Measurements from ENCODE around the gene KLC4. TPM values are rescaled to one million over a fixed set of nuclear protein-coding genes. Genes with fewer than 3 reads are reported as not detected.

Gene KLC4
- total RNA-seq, 2 donors from 2014 or later, result 98.8 to 101 TPM

DNA sequence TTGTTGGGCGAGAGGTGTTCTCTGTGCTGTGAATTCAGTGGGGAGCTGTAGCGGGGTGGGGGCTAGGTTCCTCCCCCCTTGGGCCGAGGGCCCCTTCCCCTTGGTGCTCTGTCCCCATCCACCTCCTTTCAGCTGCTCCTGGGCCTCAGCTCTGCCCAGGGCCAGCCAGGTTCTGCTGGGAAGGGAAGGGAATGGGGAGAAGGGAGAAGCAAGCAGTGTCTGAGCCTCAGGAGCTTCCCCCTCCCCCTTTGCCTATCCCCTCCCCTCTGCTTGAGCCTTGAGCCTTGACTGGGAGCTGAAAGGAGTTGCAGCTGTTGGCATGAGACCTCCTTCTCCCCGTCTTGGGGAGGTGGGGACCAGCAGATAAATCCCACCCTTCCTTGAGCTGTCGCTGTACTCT, 38.6 kb upstream of the KLC4 start:
- Histone ChIP-seq H3K9me3 (no peaks in the 10 kb centered on the region), H3K4me3 (peak overlapping the region; percentile 98), H3K36me3 (peaks cover 7% of the 10 kb centered on the region), H3K27me3 (no peaks in the 10 kb centered on the region), H3K27ac (peak overlapping the region; percentile 79), H3K4me1 (peaks cover 14% of the 10 kb centered on the region), H3K9ac (ENCODE audit: low read depth in 2 of 2, low read length in 2 of 2) (peak overlapping the region in 1 of 2 donors; percentile 61)
- TF ChIP-seq, protein P1, sequence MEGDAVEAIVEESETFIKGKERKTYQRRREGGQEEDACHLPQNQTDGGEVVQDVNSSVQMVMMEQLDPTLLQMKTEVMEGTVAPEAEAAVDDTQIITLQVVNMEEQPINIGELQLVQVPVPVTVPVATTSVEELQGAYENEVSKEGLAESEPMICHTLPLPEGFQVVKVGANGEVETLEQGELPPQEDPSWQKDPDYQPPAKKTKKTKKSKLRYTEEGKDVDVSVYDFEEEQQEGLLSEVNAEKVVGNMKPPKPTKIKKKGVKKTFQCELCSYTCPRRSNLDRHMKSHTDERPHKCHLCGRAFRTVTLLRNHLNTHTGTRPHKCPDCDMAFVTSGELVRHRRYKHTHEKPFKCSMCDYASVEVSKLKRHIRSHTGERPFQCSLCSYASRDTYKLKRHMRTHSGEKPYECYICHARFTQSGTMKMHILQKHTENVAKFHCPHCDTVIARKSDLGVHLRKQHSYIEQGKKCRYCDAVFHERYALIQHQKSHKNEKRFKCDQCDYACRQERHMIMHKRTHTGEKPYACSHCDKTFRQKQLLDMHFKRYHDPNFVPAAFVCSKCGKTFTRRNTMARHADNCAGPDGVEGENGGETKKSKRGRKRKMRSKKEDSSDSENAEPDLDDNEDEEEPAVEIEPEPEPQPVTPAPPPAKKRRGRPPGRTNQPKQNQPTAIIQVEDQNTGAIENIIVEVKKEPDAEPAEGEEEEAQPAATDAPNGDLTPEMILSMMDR (IDR thresholded peaks at IDR 0.05), result no peak
- DNase-seq, result no peak
- intact Hi-C loops (cut with DNase I), result no loop called here

DNA sequence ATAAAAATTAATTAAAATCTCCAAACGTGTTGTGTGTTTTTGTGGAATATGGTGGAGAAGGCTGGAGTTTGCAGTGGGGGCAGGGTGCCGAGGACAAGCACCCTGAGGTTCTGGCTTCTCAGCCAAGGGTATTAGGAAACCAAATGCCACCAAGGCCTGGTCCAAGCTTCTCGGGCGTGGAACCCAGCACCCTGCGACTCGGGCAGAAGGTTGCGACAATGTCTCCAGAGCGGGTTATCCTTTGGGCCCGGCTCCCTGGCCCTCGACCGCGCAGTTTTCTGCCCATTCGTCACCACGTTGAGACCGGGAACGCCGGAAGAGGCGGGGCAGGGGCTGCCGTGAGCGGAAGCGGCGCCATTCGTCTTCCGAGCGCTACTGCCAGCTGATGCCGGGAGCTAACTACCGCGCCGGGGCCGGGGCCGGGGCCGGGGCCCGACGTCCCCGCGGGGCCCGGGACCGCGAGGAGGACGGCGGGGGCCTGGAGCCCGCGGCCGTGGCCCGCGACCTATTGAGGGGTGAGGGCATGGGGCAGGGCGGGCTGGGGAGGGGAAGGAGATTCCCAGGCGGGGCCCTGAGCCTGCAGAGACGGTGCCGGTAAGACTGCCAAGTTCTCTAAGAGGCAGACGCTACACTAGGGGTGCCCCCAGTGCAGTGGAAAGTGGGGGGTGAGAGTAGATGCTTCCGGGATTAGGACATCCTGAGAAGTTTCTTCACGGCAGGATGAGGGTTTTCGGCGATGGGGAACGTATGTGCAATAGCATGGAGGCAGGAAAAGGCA, 38.0 kb upstream of the KLC4 start, which contains the start of gene RRP36:
TSS of gene RRP36 (plus strand) at position 354 of the 778 bp plus-strand sequence. CDS start at position 386, 32 bp downstream.
- H3K4me1 ChIP-seq, result peaks cover 8% of the 10 kb centered on the region
- intact Hi-C loops (cut with DNase I), result no loop called here
- DNase-seq, result peak; percentile 87

DNA sequence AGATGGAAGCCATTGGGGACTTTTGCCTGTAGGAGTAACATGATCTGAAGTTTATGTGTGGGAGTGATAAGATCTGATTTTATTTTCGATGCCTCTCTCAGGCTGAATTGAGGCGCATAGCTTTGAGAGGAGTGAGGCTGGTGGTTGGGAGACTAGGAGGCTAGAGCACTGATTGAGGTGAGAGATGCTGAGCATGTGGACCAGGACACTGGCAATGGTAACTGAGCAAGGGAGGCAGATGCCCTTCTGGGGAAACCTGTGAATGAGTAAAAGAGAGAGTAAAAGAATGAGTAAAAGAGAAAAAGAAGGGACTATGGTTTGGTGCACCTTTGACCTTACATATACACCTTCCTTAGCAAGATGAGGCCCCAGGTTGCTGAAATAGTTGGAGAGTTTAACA, 35.0 kb upstream of the KLC4 start:
- H3K36me3 ChIP-seq, result peaks cover 27% of the 10 kb centered on the region
- H3K27ac ChIP-seq, result no peak overlapping the region
- DNase-seq, result no peak
- no peak overlapping the region for H3K9ac ChIP-seq (ENCODE audit: low read depth in 2 of 2, low read length in 2 of 2)
- H3K4me3 ChIP-seq, result no peak overlapping the region
- TF ChIP-seq, protein P1 (IDR thresholded peaks at IDR 0.05), result no peak
- H3K9me3 ChIP-seq, result no peaks in the 10 kb centered on the region
- H3K4me1 ChIP-seq, result peaks cover 4% of the 10 kb centered on the region
- no peaks in the 10 kb centered on the region for H3K27me3 ChIP-seq
- intact Hi-C loops (cut with DNase I), result no loop called here

More for the DNA sequence above, 38.0 kb upstream of the KLC4 start, which contains the start of gene RRP36:
- peak within 1 kb of the TSS; percentile 98 for H3K4me3 ChIP-seq
- H3K36me3 ChIP-seq, result peaks cover 12% of the 10 kb centered on the region
- H3K9ac ChIP-seq (ENCODE audit: low read depth in 2 of 2, low read length in 2 of 2), result peak within 1 kb of the TSS; percentile 72 to 89
- H3K9me3 ChIP-seq, result no peaks in the 10 kb centered on the region
- TF ChIP-seq, protein P1 (IDR thresholded peaks at IDR 0.05), result no peak
- H3K27me3 ChIP-seq, result no peaks in the 10 kb centered on the region
- H3K27ac ChIP-seq, result peak within 1 kb of the TSS; percentile 79

DNA sequence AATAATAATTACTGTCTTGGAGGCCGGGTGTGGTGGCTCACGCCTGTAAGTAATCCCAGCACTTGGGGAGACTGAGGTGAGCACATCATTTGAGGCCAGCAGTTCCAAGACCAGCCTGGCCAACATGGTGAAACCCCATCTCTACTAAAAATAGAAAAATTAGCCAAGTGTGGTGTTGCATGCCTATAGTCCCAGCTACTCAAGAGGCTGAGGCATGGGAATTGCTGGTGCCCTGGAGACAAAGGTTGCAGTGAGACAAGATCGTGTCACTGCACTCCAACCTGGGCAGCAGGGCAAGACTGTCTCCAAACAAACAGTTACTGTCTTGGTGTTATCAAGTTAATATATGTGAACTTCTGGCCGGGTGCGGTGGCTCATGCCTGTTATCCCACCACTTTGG, 33.1 kb upstream of the KLC4 start:
- no peak for DNase-seq
- Histone ChIP-seq H3K36me3 (peaks cover 33% of the 10 kb centered on the region), H3K9ac (ENCODE audit: low read depth in 2 of 2, low read length in 2 of 2) (no peak overlapping the region), H3K9me3 (no peaks in the 10 kb centered on the region), H3K27me3 (no peaks in the 10 kb centered on the region), H3K4me3 (no peak overlapping the region), H3K27ac (no peak overlapping the region), H3K4me1 (peaks cover 4% of the 10 kb centered on the region)
- intact Hi-C loops (cut with DNase I), result no loop called here
- TF ChIP-seq, protein P1 (IDR thresholded peaks at IDR 0.05), result no peak

DNA sequence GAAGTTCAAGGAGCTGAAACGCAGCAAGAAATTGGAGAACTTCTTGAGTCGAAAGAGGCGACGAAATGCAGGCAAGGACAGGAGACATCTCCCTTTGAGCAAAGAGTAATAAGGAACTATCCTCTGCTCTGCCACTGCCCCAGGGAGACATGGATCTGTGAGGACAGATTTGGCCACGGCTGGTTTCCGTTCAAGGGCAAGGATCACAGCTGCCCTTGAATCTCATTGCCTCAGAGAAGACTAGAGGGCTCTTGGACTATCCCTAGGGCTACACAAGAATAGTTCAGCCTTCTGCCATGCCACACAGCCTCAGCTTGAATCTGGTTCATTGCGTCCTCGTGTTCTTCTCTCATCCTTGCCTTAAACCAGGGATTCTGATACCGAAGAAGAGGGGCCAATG, 30.3 kb upstream of the KLC4 start:
- Histone ChIP-seq H3K4me3 (no peak overlapping the region), H3K36me3 (peaks cover 33% of the 10 kb centered on the region), H3K27ac (no peak overlapping the region), H3K4me1 (no peaks in the 10 kb centered on the region), H3K9ac (ENCODE audit: low read depth in 2 of 2, low read length in 2 of 2) (no peak overlapping the region), H3K27me3 (no peaks in the 10 kb centered on the region), H3K9me3 (no peaks in the 10 kb centered on the region)
- TF ChIP-seq, protein P1 (IDR thresholded peaks at IDR 0.05), result no peak
- intact Hi-C loops (cut with DNase I), result no loop called here
- DNase-seq, result no peak

Measured in colonic mucosa (tissue), 4 donors.